SHP77 (cell line): ENCODE data around the gene FBXL13.
"Not testable (repeated sequence)": the region's sequence is repeated elsewhere in the genome, so short reads cannot be mapped to it uniquely, and the experiment has no call there.

Experiments
- DNase-seq, 2 experiments: peaks; one replicate each; lab custom pipeline; 2025; lab: John Stamatoyannopoulos, UW

FBXL13 gene

GRCh38 chr7:102935450-102936115, 139.0 kb downstream of the FBXL13 start:
- no peak for DNase-seq

DNA sequence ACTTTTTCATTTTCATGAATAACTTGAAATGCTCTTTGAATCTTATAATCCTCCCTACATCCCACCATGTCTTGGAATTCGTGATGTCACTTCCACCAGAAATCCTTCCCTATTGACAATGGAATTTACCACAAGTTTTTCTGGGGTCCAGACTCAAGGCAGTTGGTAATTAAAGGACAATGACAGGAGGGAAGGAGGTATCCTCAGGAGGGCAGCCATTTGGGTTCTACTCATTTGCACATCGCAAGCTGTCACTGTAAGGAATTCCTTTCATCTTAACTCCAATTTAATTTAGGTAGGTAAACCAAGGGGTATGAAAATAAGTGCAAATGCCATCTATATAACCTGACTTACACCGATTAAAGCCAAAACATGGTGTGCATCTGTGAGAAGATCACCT, 139.9 kb downstream of the FBXL13 start:
- DNase-seq: no peak

- DNase-seq: no peak
Observed at GRCh38 chr7:102934239-102934638, 140.4 kb downstream of the FBXL13 start.

GRCh38 chr7:102933763-102934162, 140.8 kb downstream of the FBXL13 start:
- DNase-seq: no peak

DNA sequence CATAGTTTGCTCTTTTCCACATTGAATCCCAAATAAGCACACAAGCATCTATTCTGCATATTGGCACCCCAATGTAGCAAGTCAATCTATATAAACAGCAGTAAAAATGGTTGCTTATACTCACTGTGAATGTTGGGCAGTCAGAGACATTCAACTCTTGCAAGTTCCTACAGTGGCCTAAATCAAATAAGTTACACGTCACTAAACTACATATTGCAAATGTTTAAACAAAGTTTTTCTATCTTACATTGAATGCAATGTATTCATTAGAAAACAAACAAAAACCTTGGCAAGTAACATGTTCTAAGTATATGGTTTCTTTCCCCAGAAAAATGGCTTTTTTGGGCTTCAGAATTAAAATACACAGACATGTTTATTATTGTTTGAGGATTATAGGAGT, 142.8 kb downstream of the FBXL13 start:
- DNase-seq: no peak

DNA sequence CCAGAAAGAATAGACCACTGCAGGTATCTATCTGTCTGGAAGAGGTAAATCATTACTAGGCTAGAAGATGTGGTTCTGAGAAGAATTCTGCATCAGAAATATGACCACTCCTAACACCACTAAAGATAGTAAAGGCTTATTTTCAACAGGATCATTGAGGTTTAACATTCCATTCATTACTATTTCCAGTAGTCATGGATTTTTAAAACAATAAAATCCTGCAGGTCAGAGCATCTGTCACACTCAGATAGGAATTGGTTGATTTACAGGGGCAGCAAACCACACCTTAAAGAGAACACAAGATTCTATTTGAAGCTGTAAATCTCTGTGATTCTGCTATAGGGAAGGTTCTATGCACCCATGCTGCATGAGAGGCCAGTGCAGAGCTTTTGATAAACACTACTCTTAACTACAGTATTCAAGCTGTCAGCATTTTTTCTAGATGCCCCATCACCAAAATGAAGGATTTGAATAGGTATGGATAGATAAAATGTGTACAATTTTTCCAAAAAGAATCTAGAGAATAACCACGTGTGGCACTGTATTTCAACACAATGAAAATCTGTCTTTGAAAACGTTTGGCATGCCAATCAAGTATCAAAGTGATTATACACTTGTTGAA, 147.2 kb downstream of the FBXL13 start:
- no peak for DNase-seq

DNA sequence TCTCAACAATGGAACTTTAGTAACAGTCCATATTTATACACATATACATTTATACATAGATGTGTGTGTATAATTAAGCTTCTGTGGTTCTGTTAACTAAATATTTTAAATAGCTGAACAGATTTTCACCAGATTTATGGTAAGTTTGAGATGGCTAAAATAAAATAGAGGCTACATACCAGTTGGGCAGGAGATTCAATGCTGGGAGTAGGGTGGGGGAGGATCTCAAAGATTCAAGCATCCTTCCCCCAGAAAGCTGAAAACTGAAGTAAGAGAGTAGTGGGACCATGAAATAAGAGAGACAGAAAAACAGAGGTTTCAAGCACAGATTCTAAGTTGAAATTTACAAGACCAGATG, 147.8 kb downstream of the FBXL13 start:
- no peak for DNase-seq

- no peak for DNase-seq
Observed at GRCh38 chr7:102925976-102926782, 148.4 kb downstream of the FBXL13 start.

DNA sequence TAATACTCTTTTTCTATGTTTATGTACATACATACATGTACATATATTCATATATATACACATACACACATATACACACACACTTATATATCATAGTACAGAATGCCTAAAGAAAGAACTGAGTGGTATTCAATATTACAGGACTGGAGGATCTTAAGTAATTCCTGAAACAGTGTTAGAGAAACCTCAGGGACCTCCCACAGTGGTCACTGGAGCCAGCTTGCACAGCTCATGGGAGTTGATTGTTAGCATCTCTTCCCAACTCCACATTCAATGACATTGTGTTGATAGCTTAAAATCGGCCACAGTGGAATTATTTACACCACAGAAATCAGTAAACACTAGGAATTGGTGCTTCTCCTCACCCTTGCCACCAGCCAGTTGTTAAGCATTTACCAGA, 155.8 kb downstream of the FBXL13 start:
- DNase-seq: no peak

DNA sequence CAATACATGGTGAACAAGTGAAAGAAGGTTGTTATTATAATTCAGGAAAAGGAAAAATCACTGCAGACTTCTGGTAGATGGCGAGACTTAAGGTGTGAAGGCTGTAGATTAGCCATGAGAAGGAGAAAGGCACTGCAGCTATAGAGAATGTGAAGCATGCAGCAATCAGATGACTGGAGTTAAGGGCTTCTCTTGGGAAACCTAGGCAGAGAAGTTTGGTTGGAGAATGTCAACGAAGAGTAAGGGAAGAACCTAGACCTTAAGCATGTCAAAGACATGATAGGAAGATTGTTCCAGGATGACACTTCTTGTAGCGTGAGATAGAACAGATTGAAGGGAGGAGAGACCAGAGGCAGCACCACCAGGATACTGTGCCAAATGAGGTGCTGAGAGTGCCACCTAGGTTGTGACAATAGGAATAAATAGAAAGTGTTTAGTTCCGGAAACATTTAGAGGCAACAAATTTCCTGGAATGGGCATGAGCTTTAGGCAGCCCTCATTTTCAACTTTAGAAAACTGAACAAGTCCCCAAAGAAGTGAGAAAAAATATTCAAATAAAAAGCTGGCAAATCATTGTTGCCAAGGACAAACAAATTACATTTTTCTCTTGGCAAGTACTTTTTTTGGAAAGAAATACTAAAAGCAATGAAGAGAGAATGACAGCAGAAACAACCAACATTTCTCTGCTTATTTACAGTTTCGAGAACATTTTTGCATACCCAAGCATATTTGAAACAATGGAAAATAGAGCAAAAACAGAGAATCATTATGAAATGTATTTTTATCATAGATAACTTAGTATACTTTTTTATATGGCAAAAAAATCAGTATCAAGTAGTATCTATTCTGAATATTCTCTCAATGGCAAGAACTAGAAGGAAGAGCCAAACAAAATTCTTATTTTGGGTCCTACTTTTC, 156.9 kb downstream of the FBXL13 start:
- DNase-seq: no peak

- DNase-seq: no peak
Observed at GRCh38 chr7:102916881-102917280, 157.7 kb downstream of the FBXL13 start.

DNA sequence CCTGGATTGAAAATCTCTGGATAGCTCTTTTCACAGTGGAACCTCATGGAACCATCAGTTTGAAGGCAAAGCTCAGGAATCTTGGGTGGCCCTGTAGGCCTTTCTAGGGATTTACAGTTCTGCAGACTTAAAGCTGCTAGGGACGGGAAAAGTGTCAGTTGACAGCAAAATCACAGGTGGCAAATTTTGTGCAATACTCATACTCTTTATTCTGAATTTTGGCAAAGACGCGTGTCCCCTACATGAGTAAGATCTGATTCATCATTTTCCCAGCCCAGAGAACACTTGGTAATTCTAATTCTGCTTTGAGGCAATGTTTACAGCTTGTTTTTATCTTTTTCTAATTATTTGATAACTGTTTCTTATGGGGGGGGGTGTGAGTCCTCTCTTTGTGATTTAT, 158.2 kb downstream of the FBXL13 start:
- DNase-seq: no peak

DNA sequence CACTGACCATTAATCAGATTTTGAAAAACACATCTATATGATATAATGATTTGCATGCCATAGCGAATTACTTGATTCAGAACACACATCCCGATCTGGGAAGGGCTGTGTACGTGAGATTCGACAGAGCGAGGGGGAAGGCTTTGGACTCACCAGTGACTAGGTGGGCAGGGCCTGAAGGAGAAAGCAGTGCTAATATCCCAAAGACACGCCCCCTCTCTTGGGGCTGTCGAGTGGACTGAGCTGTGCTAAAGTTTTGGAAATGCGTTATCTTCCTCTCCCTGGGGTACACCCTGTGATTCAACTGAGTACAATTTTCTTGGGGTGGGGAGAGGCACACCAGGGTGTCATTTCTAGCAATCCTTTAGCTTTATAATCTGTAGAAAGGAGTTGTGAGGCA, 160.0 kb downstream of the FBXL13 start:
- no peak for DNase-seq

DNA sequence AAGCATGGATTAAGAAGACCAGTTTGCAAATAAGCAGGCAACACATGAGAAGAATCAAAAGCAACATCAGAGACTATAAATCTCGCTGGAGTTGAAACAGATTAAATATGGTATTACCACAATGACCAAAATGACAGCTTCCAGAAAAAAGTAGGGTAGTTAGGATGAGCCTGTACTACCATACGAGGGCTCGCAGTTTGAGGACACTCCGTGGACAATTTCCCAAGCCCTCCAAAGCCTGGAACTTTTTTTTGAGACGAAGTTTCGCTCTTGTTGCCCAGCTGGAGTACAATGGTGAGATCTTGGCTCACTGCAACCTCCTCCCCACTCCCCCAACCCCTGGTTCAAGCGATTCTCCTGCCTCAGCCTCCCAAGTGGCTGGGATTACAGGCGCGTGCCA, 160.8 kb downstream of the FBXL13 start:
- DNase-seq: no peak

DNA sequence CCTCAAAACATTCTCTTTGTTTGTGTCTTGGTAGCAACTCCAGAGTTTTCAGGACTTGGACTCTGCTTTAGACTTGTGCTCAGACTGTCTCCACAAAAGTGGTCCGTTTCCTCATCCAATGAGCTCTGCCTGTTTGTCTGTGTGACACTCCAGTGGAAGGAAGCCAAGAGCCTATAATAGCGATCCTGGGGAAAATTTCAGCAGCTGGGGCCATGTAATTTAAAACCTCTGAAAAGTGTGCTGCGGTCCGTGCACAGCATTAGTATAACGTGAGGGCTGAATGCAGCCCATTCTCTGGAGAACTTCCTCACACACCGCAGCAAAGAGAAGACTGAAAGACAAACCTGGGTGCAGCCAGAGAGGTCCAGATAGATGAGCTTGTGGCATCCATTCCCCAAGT, 161.9 kb downstream of the FBXL13 start, which contains the start of gene LRRC17:
TSS of gene LRRC17 (plus strand) at position 259 of the 400 bp plus-strand sequence. CDS start 20,914 bp downstream, outside the sequence.
- DNase-seq: peak; percentile 75 to 76

DNA sequence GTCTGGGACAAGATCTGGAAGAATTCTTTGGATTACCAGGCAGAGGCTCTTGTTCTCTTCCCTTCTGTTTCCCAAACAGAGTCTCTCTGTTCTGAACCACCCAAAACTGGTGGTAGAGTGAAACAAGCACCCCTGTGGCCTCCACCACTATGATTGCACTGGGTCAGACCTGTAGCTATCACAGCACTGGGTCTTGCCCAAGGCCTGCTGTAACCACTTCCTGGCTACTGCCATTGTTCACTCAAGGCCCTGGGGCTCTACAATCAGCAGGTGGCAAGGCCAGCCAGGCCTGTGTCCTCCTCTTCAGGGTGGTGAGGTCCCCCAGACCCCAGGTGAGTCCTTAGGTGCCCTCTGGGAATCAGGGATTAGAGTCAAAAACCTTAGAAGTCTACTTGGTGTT, 165.9 kb downstream of the FBXL13 start:
- no peak for DNase-seq

DNA sequence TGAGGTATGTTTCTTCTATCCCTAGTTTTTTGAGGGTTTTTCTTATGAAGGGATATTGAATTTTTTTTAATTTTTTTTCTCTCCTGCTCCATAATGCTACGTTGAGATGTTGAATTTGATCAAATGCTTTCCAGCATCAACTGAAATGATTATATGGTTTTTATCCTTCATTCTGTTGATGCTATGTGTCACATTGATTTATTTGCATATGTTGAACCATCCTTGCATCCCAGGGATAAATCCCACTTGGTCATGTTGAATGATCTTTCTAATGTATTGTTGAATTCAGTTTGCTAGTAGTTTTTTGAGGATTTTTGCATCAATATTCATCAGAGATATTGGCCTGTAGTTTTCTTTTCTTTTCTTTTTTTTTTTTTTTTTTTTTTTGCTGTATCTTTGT, 171.0 kb downstream of the FBXL13 start:
- not testable (repeated sequence) for DNase-seq

DNA sequence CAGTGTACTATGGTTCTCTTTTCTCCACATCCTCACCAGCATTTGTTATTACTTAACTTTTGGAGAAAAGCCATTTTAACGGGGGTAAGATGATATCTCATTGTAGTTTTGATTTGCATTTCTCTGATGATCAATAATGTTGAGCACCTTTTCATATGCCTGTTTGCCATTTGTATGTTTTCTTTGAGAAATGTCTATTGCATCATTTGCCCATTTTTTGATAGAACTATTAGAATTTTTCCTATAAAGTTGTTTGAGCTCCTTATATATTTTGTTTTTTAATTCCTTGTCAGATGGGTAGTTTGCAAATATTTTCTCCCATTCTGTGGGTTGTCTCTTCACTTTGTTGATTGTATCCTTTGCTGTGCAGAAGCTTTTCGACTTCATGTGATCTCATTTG, 172.5 kb downstream of the FBXL13 start:
- DNase-seq: not testable (repeated sequence)

DNA sequence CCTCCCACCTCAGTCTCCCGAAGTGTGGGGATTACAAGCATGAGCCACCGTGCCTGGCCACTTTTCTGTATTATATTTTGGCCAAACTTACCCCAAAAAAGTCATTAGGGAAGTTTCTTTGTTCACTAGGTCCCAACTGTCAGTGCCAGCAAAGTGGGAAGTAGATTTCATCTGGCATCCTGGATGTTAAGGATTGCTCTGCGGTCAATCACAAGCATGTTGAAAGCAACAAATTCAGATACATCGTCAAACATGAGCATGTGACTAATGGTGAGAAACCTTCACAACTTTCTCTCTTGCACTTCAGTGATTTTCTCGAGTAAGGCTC, 176.1 kb downstream of the FBXL13 start:
- no peak for DNase-seq

DNA sequence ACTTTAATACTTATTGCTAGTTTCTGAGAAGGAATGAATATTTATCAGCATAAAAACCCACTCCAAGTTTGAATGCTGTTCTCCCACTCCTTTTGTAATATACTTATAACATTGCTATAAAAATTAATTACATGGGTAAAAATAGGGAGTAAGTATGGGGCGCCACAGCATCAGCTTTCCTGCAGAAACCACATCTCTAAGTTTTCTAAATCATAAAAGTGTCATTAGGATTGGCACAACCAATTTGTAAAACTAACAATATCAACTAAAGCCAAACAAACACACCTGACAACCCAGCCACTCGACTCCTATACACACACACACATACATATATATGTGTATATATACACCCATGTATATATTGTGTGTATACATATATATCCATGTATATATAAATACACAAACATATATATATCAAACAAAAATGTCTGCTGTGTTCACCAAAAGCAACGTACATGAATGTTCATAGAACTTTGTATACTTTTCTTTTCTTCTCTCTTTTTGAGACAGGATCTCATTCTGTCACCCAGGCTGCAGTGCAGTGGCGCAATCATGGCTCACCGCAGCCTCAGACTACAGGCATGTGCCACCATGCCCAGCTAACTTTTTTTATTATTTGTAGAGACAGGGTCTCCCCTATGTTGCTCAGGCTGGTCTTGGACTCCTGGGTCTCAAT, 176.6 kb downstream of the FBXL13 start:
- no peak for DNase-seq

- no peak for DNase-seq
Observed at GRCh38 chr7:102897211-102897631, 177.4 kb downstream of the FBXL13 start.

GRCh38 chr7:102896585-102896984, 178.0 kb downstream of the FBXL13 start:
- no peak for DNase-seq
